GM23338 (cell line): ENCODE results near the gene ASB1.

Experiments used
- CREB1 ChIP-seq: fragments of 250-450 bp; sonication (Bioruptor Pico); IDR thresholded peaks from 2 replicates; pipeline ENCODE4 v1.5.0; 2020; ENCODE audit warnings: low read depth, mild to moderate bottlenecking, moderate library complexity
- EZH2 ChIP-seq: fragments of 200-600 bp; sonication (generic); IDR thresholded peaks from one replicate; pipeline ENCODE4 v1.8.0; 2017; ENCODE audit warnings: antibody characterized with exemption, mild to moderate bottlenecking, low read depth; ENCODE audit not compliant: unreplicated experiment
- EZH2phosphoT487 ChIP-seq: fragments of 200-600 bp; sonication (generic); IDR thresholded peaks from one replicate; pipeline ENCODE4 v1.8.1; 2018; ENCODE audit warnings: antibody characterized with exemption; ENCODE audit not compliant: unreplicated experiment
- JUNB ChIP-seq: IDR thresholded peaks from one replicate; pipeline ENCODE4 v1.6.1; 2016; ENCODE audit warnings: antibody characterized with exemption; ENCODE audit not compliant: unreplicated experiment
- NANOG ChIP-seq: IDR thresholded peaks from 2 replicates; pipeline ENCODE4 v1.6.1; 2016; ENCODE audit warnings: antibody characterized with exemption, borderline replicate concordance
- POLR2AphosphoS5 ChIP-seq: IDR thresholded peaks from 2 replicates; pipeline ENCODE4 v1.6.1; 2016; ENCODE audit warnings: antibody characterized with exemption, low read depth
- REST ChIP-seq: IDR thresholded peaks from one replicate; pipeline ENCODE4 v1.6.1; 2018; ENCODE audit warnings: antibody characterized with exemption; ENCODE audit not compliant: unreplicated experiment
- STAT1 ChIP-seq: IDR thresholded peaks from one replicate; pipeline ENCODE4 v1.6.1; 2016; ENCODE audit warnings: antibody characterized with exemption; ENCODE audit not compliant: unreplicated experiment
- ZNF114 ChIP-seq: fragments of 250-450 bp; sonication (Bioruptor Pico); IDR thresholded peaks from 2 replicates; pipeline ENCODE4 v1.5.0; 2020; ENCODE audit warnings: mild to moderate bottlenecking, moderate library complexity
- ZNF331 ChIP-seq: fragments of 250-450 bp; sonication (Bioruptor Pico); IDR thresholded peaks from 2 replicates; pipeline ENCODE4 v1.5.0; 2020; ENCODE audit warnings: low read depth, mild to moderate bottlenecking, moderate library complexity
- TF ChIP-seq, protein P1 (sequence below), 2 experiments: fragments of 200-600 bp in 1 of 2; sonication (generic) in 1 of 2; conservative IDR thresholded peaks; 2 replicates each; pipeline versions ENCODE4 v1.5.1 to v1.6.1; 2016 to 2017; ENCODE audit warnings: antibody characterized with exemption in 2 of 2, low read depth in 2 of 2, mild to moderate bottlenecking in 2 of 2, moderate library complexity in 1 of 2

DNA sequence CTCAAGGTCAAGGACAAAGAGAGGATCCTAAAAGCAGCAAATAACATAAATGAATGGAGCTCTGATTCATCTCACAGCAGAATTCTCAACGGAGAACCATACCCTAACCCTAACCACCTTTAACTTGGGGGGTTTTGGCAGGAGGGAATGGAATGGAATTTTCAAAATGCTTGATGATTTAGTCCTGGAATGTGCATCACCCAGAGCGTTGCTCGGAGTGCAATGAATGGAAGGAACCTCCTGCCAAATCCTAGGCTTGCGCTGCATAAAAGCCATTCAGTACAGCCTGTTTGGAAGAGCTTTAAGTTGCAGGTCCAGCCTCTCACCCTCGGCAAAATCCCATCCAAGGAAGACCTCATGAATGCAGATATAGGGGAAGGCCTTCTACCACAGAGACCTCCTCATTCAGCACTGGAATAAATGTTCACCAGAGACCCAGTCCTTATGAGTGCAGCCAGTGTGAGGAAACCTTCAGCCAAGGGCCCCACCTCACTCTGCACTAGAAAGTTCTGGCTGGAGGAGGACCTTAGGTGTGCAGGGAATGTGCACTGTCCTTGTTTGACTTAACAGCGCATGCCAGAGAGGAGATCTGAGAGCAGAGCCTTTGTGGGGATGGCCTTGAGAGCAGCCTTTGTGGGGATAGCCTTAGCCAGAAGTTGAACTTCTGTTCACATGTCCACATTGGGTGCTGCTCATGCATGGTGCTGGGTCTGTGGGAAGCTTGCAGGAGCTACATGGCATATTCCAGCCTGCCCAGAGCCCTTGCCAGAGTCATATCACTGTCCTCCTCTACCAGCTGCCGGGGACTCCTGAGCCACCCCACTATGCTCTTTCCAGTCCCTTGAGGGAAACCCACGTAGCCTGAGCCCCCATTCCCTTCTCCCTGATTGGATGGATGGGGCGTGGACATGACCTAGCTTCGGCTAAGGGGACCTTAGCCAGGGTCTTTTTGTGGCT lies 30.5 kb downstream of the ASB1 start:
- TF ChIP-seq, protein P1, sequence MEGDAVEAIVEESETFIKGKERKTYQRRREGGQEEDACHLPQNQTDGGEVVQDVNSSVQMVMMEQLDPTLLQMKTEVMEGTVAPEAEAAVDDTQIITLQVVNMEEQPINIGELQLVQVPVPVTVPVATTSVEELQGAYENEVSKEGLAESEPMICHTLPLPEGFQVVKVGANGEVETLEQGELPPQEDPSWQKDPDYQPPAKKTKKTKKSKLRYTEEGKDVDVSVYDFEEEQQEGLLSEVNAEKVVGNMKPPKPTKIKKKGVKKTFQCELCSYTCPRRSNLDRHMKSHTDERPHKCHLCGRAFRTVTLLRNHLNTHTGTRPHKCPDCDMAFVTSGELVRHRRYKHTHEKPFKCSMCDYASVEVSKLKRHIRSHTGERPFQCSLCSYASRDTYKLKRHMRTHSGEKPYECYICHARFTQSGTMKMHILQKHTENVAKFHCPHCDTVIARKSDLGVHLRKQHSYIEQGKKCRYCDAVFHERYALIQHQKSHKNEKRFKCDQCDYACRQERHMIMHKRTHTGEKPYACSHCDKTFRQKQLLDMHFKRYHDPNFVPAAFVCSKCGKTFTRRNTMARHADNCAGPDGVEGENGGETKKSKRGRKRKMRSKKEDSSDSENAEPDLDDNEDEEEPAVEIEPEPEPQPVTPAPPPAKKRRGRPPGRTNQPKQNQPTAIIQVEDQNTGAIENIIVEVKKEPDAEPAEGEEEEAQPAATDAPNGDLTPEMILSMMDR (conservative IDR thresholded peaks at IDR 0.05; ENCODE audit: low read depth in 2 of 2), result no peak
- TF ChIP-seq REST, result no peak
- TF ChIP-seq POLR2AphosphoS5, result no peak
- no peak for TF ChIP-seq NANOG
- TF ChIP-seq EZH2phosphoT487, result no peak
- TF ChIP-seq ZNF114 (CRISPR knock-in tag), result no peak
- no peak for TF ChIP-seq CREB1 (CRISPR knock-in tag)
- no peak for TF ChIP-seq STAT1
- no peak for TF ChIP-seq EZH2
- no peak for TF ChIP-seq JUNB
- TF ChIP-seq ZNF331 (CRISPR knock-in tag), result no peak
